Neural progenitor cell (in vitro differentiated cells): ENCODE data around the gene MFAP2. TPM values are rescaled to one million over a fixed set of nuclear protein-coding genes. Genes with fewer than 3 reads are reported as not detected.

Source experiments
- DNase-seq: peaks from one replicate; pipeline ENCODE4 v3.0.0-alpha.2; 2016; ENCODE audit warnings: low spot score
- H2AFZ ChIP-seq: fragments of 200-600 bp; sonication (generic); replicated peaks from 2 replicates; pipeline ENCODE4 v1.6.1; 2016; ENCODE audit warnings: antibody characterized with exemption
- H3F3A ChIP-seq: fragments of 200-600 bp; sonication (generic); 2 replicates; pipeline ENCODE4 v1.6.1; 2016; ENCODE audit warnings: antibody characterized with exemption, low read depth
- H3K27ac ChIP-seq: fragments of 200-600 bp; sonication (generic); 2 replicates; pipeline ENCODE4 v1.5.1; 2016; ENCODE audit warnings: mild to moderate bottlenecking
- H3K27me3 ChIP-seq: fragments of 200-600 bp; sonication (generic); 2 replicates; pipeline ENCODE4 v1.6.1; 2016; ENCODE audit warnings: mild to moderate bottlenecking, moderate library complexity
- H3K36me3 ChIP-seq: fragments of 200-600 bp; sonication (generic); 2 replicates; pipeline ENCODE4 v1.5.1; 2016
- H3K4me1 ChIP-seq: fragments of 200-600 bp; sonication (generic); 2 replicates; pipeline ENCODE4 v1.6.1; 2016; ENCODE audit warnings: mixed run types
- H3K4me2 ChIP-seq: fragments of 200-600 bp; sonication (generic); 2 replicates; pipeline ENCODE4 v1.6.1; 2016
- H3K4me3 ChIP-seq: fragments of 200-600 bp; sonication (generic); 2 replicates; pipeline ENCODE4 v1.5.1; 2016
- H3K79me2 ChIP-seq: fragments of 200-600 bp; sonication (generic); 2 replicates; pipeline ENCODE4 v1.6.1; 2016; ENCODE audit warnings: low read depth
- H3K9ac ChIP-seq: fragments of 200-600 bp; sonication (generic); 2 replicates; pipeline ENCODE4 v1.6.1; 2016
- H3K9me3 ChIP-seq: fragments of 200-600 bp; sonication (generic); 2 replicates; pipeline ENCODE4 v1.5.1; 2016; ENCODE audit warnings: low read depth
- H4K20me1 ChIP-seq: fragments of 200-600 bp; sonication (generic); 2 replicates; pipeline ENCODE4 v1.6.1; 2016; ENCODE audit warnings: low read depth
- H3K27ac Mint-ChIP-seq: 3 replicates; pipeline ENCODE4 v1.8.0; 2021; ENCODE audit warnings: mixed read lengths
- H3K27me3 Mint-ChIP-seq: 2 replicates; pipeline ENCODE4 v1.8.0; 2022; ENCODE audit warnings: low read depth, mild to moderate bottlenecking, inconsistent platforms, moderate library complexity, mixed read lengths; ENCODE audit not compliant: insufficient read depth
- H3K36me3 Mint-ChIP-seq: 3 replicates; pipeline ENCODE4 v1.8.0; 2021; ENCODE audit warnings: mixed read lengths
- H3K4me1 Mint-ChIP-seq: 3 replicates; pipeline ENCODE4 v1.8.0; 2021; ENCODE audit warnings: mixed read lengths
- H3K4me3 Mint-ChIP-seq: 3 replicates; pipeline ENCODE4 v1.8.0; 2021; ENCODE audit warnings: mild to moderate bottlenecking, moderate library complexity, mixed read lengths
- H3K9me3 Mint-ChIP-seq: 3 replicates; pipeline ENCODE4 v1.8.0; 2020; ENCODE audit warnings: mixed read lengths
- CTCF ChIP-seq: fragments of 200-600 bp; sonication (generic); IDR thresholded peaks from 2 replicates; pipeline ENCODE4 v1.5.1; 2017; ENCODE audit warnings: antibody characterized with exemption, mild to moderate bottlenecking
- EZH2 ChIP-seq: fragments of 200-600 bp; sonication (generic); IDR thresholded peaks from 2 replicates; pipeline ENCODE4 v1.6.1; 2017; ENCODE audit warnings: antibody characterized with exemption, mild to moderate bottlenecking, moderate library complexity
- EZH2phosphoT487 ChIP-seq: fragments of 200-600 bp; sonication (generic); IDR thresholded peaks from 2 replicates; pipeline ENCODE4 v1.6.1; 2017; ENCODE audit warnings: antibody characterized with exemption
- total RNA-seq: library from RNA; depleted of rRNA; stranded (reverse); fragments of >200 nt; gene quantifications from 2 replicates; pipeline ENCODE4 v1.2.3, GENCODE V29; 2015; ENCODE audit warnings: low replicate concordance

Gene MFAP2
- total RNA-seq, 1 donor from 2014 or later: 68.8 TPM

- DNase-seq: no peak
- no peaks in the 10 kb centered on the region for H3K4me1 ChIP-seq
- Mint-ChIP-seq H3K9me3 (no peaks in the 10 kb centered on the region), H3K36me3 (no peaks in the 10 kb centered on the region), H3K27ac (no peak overlapping the region), H3K4me3 (no peak overlapping the region), H3K27me3 (peaks cover 2% of the 10 kb centered on the region), H3K4me1 (peaks cover 4% of the 10 kb centered on the region)
- H3K4me2 ChIP-seq: no peak overlapping the region
- no peaks in the 10 kb centered on the region for H3K36me3 ChIP-seq
- TF ChIP-seq EZH2phosphoT487 (no peak), CTCF (no peak), EZH2 (no peak)
- H3K9me3 ChIP-seq: no peaks in the 10 kb centered on the region
- no peaks in the 10 kb centered on the region for H3F3A ChIP-seq
- H3K4me3 ChIP-seq: no peak overlapping the region
- H3K27me3 ChIP-seq: no peaks in the 10 kb centered on the region
- H3K27ac ChIP-seq: no peak overlapping the region
- H3K79me2 ChIP-seq: peaks cover 10% of the 10 kb centered on the region
- H2AFZ ChIP-seq: no peak overlapping the region
- H3K9ac ChIP-seq: no peak overlapping the region
- peaks cover 16% of the 10 kb centered on the region for H4K20me1 ChIP-seq
Measured at GRCh38 chr1:17005365-17005740, 24.9 kb upstream of the MFAP2 start.

GRCh38 chr1:17004466-17005364, 24.3 kb upstream of the MFAP2 start:
- Mint-ChIP-seq H3K9me3 (no peaks in the 10 kb centered on the region), H3K4me1 (peaks cover 2% of the 10 kb centered on the region), H3K4me3 (no peak overlapping the region), H3K27ac (no peak overlapping the region), H3K27me3 (peaks cover 2% of the 10 kb centered on the region), H3K36me3 (no peaks in the 10 kb centered on the region)
- Histone ChIP-seq H3K9me3 (no peaks in the 10 kb centered on the region), H3K36me3 (no peaks in the 10 kb centered on the region), H2AFZ (no peak overlapping the region), H3K4me1 (no peaks in the 10 kb centered on the region), H3K9ac (no peak overlapping the region), H3F3A (no peaks in the 10 kb centered on the region), H3K27ac (no peak overlapping the region), H3K79me2 (peaks cover 8% of the 10 kb centered on the region), H4K20me1 (peaks cover 10% of the 10 kb centered on the region), H3K4me3 (no peak overlapping the region), H3K4me2 (no peak overlapping the region), H3K27me3 (no peaks in the 10 kb centered on the region)
- DNase-seq: no peak
- TF ChIP-seq CTCF: no peak
- TF ChIP-seq EZH2: no peak
- TF ChIP-seq EZH2phosphoT487: no peak

- H3K27me3 Mint-ChIP-seq: peaks cover 4% of the 10 kb centered on the region
- Histone ChIP-seq H3K4me3 (no peak overlapping the region), H3K36me3 (no peaks in the 10 kb centered on the region), H3K4me1 (no peaks in the 10 kb centered on the region), H2AFZ (no peak overlapping the region), H3K27ac (no peak overlapping the region), H3K4me2 (no peak overlapping the region), H3K27me3 (no peaks in the 10 kb centered on the region), H3F3A (no peaks in the 10 kb centered on the region), H4K20me1 (peaks cover 3% of the 10 kb centered on the region), H3K9me3 (no peaks in the 10 kb centered on the region), H3K9ac (no peak overlapping the region), H3K79me2 (no peaks in the 10 kb centered on the region)
- no peaks in the 10 kb centered on the region for H3K4me1 Mint-ChIP-seq
- H3K36me3 Mint-ChIP-seq: no peaks in the 10 kb centered on the region
- H3K9me3 Mint-ChIP-seq: no peaks in the 10 kb centered on the region
- no peak for TF ChIP-seq EZH2phosphoT487
- TF ChIP-seq CTCF: no peak
- TF ChIP-seq EZH2: no peak
- DNase-seq: no peak
- no peak overlapping the region for H3K27ac Mint-ChIP-seq
- no peak overlapping the region for H3K4me3 Mint-ChIP-seq
Measured at GRCh38 chr1:17002524-17002902, 22.1 kb upstream of the MFAP2 start.
